Gastroesophageal sphincter (tissue), 3 donors: ENCODE results near the gene TFF1.

ENCODE experiments used
- EP300 ChIP-seq: sonication (generic); formaldehyde crosslinking; IDR thresholded peaks from one replicate; pipeline ENCODE4 v1.6.1; 2017; ENCODE audit warnings: antibody characterized with exemption, mild to moderate bottlenecking
- POLR2A ChIP-seq, 2 donors: fragments of 450-650 bp; IDR thresholded peaks; one replicate each; pipeline ENCODE4 v1.6.1; 2017; ENCODE audit warnings: antibody characterized with exemption in 2 of 2, mild to moderate bottlenecking in 2 of 2, moderate library complexity in 1 of 2
- POLR2AphosphoS5 ChIP-seq: sonication (generic); formaldehyde crosslinking; IDR thresholded peaks from one replicate; pipeline ENCODE4 v1.6.1; 2017; ENCODE audit warnings: antibody characterized with exemption
- TF ChIP-seq, protein P1 (sequence below), 4 experiments: fragments of 200-600 bp in 2 of 4; fragments of 450-650 bp in 2 of 4; sonication (generic) in 1 of 4; IDR thresholded peaks; one replicate each; pipeline ENCODE4 v1.5.1; 2017 to 2019; ENCODE audit warnings: antibody characterized with exemption in 4 of 4, mild to moderate bottlenecking in 2 of 4, moderate library complexity in 2 of 4

- TF ChIP-seq EP300 (no peak), POLR2A (IDR thresholded peaks at IDR 0.05) (no peak), POLR2AphosphoS5 (no peak)
- TF ChIP-seq, protein P1, sequence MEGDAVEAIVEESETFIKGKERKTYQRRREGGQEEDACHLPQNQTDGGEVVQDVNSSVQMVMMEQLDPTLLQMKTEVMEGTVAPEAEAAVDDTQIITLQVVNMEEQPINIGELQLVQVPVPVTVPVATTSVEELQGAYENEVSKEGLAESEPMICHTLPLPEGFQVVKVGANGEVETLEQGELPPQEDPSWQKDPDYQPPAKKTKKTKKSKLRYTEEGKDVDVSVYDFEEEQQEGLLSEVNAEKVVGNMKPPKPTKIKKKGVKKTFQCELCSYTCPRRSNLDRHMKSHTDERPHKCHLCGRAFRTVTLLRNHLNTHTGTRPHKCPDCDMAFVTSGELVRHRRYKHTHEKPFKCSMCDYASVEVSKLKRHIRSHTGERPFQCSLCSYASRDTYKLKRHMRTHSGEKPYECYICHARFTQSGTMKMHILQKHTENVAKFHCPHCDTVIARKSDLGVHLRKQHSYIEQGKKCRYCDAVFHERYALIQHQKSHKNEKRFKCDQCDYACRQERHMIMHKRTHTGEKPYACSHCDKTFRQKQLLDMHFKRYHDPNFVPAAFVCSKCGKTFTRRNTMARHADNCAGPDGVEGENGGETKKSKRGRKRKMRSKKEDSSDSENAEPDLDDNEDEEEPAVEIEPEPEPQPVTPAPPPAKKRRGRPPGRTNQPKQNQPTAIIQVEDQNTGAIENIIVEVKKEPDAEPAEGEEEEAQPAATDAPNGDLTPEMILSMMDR (IDR thresholded peaks at IDR 0.05), result no peak
Measured at GRCh38 chr21:42313501-42313969, 52.8 kb downstream of the TFF1 start.
